Measurements from ENCODE around the gene PIP5KL1. TPM values are rescaled to one million over a fixed set of nuclear protein-coding genes. Genes with fewer than 3 reads are reported as not detected.

PIP5KL1 gene
- total and polyA plus RNA-seq, 2 donors (not counting 3 experiments of a cell fraction or from before 2014, with no cell fraction given), result 1.5 to 2.9 TPM

DNA sequence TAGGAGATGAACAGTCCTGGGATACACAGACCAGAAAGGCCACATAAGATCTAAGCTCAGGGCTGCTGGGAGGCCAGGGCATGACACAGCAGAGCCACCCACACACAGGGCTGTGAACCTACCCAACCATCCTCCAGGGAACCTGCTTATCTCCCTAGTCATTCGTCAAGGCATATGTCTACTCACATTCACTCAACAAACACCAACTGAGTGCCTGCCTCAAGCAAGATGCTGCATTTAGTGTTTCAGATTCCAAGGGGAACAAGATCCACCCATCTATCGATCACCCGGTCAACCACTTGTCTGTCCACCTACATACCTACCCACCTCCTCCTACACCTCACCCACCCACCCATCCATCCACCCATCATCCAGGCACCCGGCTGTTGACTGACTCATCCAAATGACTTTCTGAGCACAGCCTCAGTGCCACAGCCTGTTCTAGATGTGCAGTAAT lies 5.2 kb upstream of the PIP5KL1 start:
- dilution Hi-C loops (cut with MboI; ENCODE audit: extremely low pct_ligation_motif_present, low sequenced_read_pairs), result no loop called here
- peaks cover 21% of the 10 kb centered on the region for H3K79me2 ChIP-seq (ENCODE audit: control insufficient read depth, insufficient read depth, low read length)
- no peak overlapping the region for H3K4me3 ChIP-seq (replicated peaks in 1 of 3; ENCODE audit: insufficient read depth in 1 of 3, low read depth in 1 of 3, low read length in 3 of 3)
- no peak overlapping the region for H2AFZ ChIP-seq (ENCODE audit: low read depth, low read length)
- no peak for FAIRE-seq
- peaks cover 31% of the 10 kb centered on the region for H3K4me1 ChIP-seq (ENCODE audit: control insufficient read depth, extremely low read depth, insufficient read depth, low read length)
- H3K27ac ChIP-seq (ENCODE audit: insufficient read depth, low read depth, low read length), result no peak overlapping the region
- no peak for DNase-seq (ENCODE audit: low read depth, low spot score)
- POLR2A ChIA-PET, result no interaction called here
- TF ChIP-seq, protein P1, sequence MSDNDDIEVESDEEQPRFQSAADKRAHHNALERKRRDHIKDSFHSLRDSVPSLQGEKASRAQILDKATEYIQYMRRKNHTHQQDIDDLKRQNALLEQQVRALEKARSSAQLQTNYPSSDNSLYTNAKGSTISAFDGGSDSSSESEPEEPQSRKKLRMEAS (IDR thresholded peaks at IDR 0.05; ENCODE audit: insufficient read depth, insufficient read length), result no peak
- TF ChIP-seq POLR2A (IDR thresholded peaks at IDR 0.05; ENCODE audit: low read depth, low read length) (no peak), JUN (IDR thresholded peaks at IDR 0.05; ENCODE audit: borderline replicate concordance, insufficient read depth, insufficient read length, low read depth) (no peak)
- TF ChIP-seq, protein P2, sequence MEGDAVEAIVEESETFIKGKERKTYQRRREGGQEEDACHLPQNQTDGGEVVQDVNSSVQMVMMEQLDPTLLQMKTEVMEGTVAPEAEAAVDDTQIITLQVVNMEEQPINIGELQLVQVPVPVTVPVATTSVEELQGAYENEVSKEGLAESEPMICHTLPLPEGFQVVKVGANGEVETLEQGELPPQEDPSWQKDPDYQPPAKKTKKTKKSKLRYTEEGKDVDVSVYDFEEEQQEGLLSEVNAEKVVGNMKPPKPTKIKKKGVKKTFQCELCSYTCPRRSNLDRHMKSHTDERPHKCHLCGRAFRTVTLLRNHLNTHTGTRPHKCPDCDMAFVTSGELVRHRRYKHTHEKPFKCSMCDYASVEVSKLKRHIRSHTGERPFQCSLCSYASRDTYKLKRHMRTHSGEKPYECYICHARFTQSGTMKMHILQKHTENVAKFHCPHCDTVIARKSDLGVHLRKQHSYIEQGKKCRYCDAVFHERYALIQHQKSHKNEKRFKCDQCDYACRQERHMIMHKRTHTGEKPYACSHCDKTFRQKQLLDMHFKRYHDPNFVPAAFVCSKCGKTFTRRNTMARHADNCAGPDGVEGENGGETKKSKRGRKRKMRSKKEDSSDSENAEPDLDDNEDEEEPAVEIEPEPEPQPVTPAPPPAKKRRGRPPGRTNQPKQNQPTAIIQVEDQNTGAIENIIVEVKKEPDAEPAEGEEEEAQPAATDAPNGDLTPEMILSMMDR (IDR thresholded peaks at IDR 0.05; ENCODE audit: extremely low read depth in 1 of 2, insufficient read depth in 1 of 2, low read depth in 1 of 2, low read length in 2 of 2), result no peak
- no peaks in the 10 kb centered on the region for H3K9me3 ChIP-seq (replicated peaks; ENCODE audit: control insufficient read depth, insufficient read depth, low read length)
- H3K27me3 ChIP-seq (ENCODE audit: control insufficient read depth in 2 of 2, insufficient read depth in 2 of 2, low read length in 2 of 2), result no peaks in the 10 kb centered on the region
- no peak overlapping the region for H3K9ac ChIP-seq (replicated peaks; ENCODE audit: extremely low read depth, insufficient read depth, low read length)
- peak overlapping the region; percentile 74 for H3K4me2 ChIP-seq (ENCODE audit: insufficient read depth, low read length)
- peaks cover 0 to 3% of the 10 kb centered on the region in 2 experiments for H3K36me3 ChIP-seq (ENCODE audit: control insufficient read depth in 2 of 2, extremely low read depth in 1 of 2, insufficient read depth in 2 of 2, low read length in 2 of 2)
- CTCF ChIA-PET, result interaction anchor here (0.6 kb wide), 1 partner anchor 414 kb away, joined by 4 read pairs; no protein-coding TSS in a partner anchor
- no peaks in the 10 kb centered on the region for H4K20me1 ChIP-seq (replicated peaks; ENCODE audit: control insufficient read depth, extremely low read depth, insufficient read depth, low read length)
- intact Hi-C loops (cut with micrococcal nuclease), result no loop called here
- no TSS peak for BruUV-seq (replicated peaks)
- H3K9me1 ChIP-seq (replicated peaks; ENCODE audit: control insufficient read depth, extremely low read depth, insufficient read depth, low read length), result no peaks in the 10 kb centered on the region

DNA sequence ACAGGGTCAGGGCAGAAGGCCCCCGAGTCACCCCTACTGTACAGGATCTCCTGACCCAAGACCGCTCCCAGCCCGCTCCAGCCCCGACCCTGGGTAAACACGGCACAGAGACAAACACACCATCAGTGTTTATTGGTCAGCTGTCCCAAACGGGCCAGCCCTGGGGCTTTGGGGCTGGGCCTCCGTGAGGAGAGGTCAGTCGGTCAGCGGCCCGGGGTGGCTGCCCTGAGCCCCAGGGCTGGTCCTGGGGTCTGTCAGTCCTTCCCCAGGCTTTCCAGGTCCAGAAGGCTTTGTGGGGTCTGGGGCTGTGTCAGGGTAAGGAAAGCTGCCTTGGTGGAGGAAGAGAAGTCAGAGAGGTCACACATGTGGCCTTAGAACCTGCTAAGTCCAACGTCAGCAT lies 4.4 kb upstream of the PIP5KL1 start:
- no peak for DNase-seq (ENCODE audit: low read depth, low spot score)
- no peaks in the 10 kb centered on the region for H4K20me1 ChIP-seq (replicated peaks; ENCODE audit: control insufficient read depth, extremely low read depth, insufficient read depth, low read length)
- H3K27me3 ChIP-seq (ENCODE audit: control insufficient read depth in 2 of 2, insufficient read depth in 2 of 2, low read length in 2 of 2), result no peaks in the 10 kb centered on the region
- H3K9me1 ChIP-seq (replicated peaks; ENCODE audit: control insufficient read depth, extremely low read depth, insufficient read depth, low read length), result no peaks in the 10 kb centered on the region
- ChIA-PET CTCF (interaction anchor here (0.6 to 1.2 kb wide), 2 partner anchors 100 to 413 kb away, joined by 4 read pairs; no protein-coding TSS in a partner anchor), POLR2A (no interaction called here)
- H3K4me2 ChIP-seq (ENCODE audit: insufficient read depth, low read length), result no peak overlapping the region
- no peak overlapping the region for H3K27ac ChIP-seq (ENCODE audit: insufficient read depth, low read depth, low read length)
- no peak overlapping the region for H3K4me3 ChIP-seq (replicated peaks in 1 of 3; ENCODE audit: insufficient read depth in 1 of 3, low read depth in 1 of 3, low read length in 3 of 3)
- dilution Hi-C loops (cut with MboI; ENCODE audit: extremely low pct_ligation_motif_present, low sequenced_read_pairs) (no loop called here), intact Hi-C loops (cut with micrococcal nuclease) (no loop called here)
- H2AFZ ChIP-seq (ENCODE audit: low read depth, low read length), result no peak overlapping the region
- BruUV-seq (replicated peaks), result no TSS peak
- no peak for FAIRE-seq
- peaks cover 37% of the 10 kb centered on the region for H3K4me1 ChIP-seq (ENCODE audit: control insufficient read depth, extremely low read depth, insufficient read depth, low read length)
- H3K79me2 ChIP-seq (ENCODE audit: control insufficient read depth, insufficient read depth, low read length), result peaks cover 21% of the 10 kb centered on the region
- TF ChIP-seq JUN (IDR thresholded peaks at IDR 0.05; ENCODE audit: borderline replicate concordance, insufficient read depth, insufficient read length, low read depth) (no peak), FOS (IDR thresholded peaks at IDR 0.05; ENCODE audit: borderline replicate concordance, insufficient read depth, low read length) (no peak), POLR2AphosphoS5 (IDR thresholded peaks at IDR 0.05; ENCODE audit: insufficient read depth, low read depth, low read length) (no peak), POLR2A (IDR thresholded peaks at IDR 0.05; ENCODE audit: low read depth, low read length) (no peak), GATA2 (IDR thresholded peaks at IDR 0.05; ENCODE audit: insufficient read depth, insufficient read length, low read depth, low read length) (no peak), MYC (IDR thresholded peaks at IDR 0.05; ENCODE audit: low read depth, low read length) (no peak), EZH2 (IDR thresholded peaks at IDR 0.05; ENCODE audit: borderline replicate concordance, low read depth, low read length, severe bottlenecking) (no peak)
- TF ChIP-seq, protein P1 (IDR thresholded peaks at IDR 0.05; ENCODE audit: insufficient read depth, insufficient read length), result no peak
- TF ChIP-seq, protein P2 (IDR thresholded peaks at IDR 0.05; ENCODE audit: extremely low read depth in 1 of 2, insufficient read depth in 1 of 2, low read depth in 1 of 2, low read length in 2 of 2), result no peak
- H3K36me3 ChIP-seq (ENCODE audit: control insufficient read depth in 2 of 2, extremely low read depth in 1 of 2, insufficient read depth in 2 of 2, low read length in 2 of 2), result peaks cover 0 to 3% of the 10 kb centered on the region in 2 experiments
- no peak overlapping the region for H3K9ac ChIP-seq (replicated peaks; ENCODE audit: extremely low read depth, insufficient read depth, low read length)
- H3K9me3 ChIP-seq (replicated peaks; ENCODE audit: control insufficient read depth, insufficient read depth, low read length), result no peaks in the 10 kb centered on the region

All from endothelial cell of umbilical vein (primary cell).